PC-9 (cell line): Measurements from ENCODE around the gene GSPT1. TPM values are rescaled to one million over a fixed set of nuclear protein-coding genes. Genes with fewer than 3 reads are reported as not detected.

Source experiments
- BruUV-seq: library from RNA; stranded (reverse); fragments of 400-500 nt; replicated peaks from 2 replicates; lab custom pipeline; 2021; lab: Mats Ljungman, UMichigan
- CTCF ChIA-PET: fragments of 300-600 bp; sonication (Branson Sonifier 250); formaldehyde crosslinking; loops from one replicate; lab custom pipeline; 2022; ENCODE audit warnings: antibody characterized with exemption; lab: Charles Lee
- POLR2A ChIA-PET: fragments of 300-600 bp; sonication (Branson Sonifier 250); formaldehyde crosslinking; loops from one replicate; lab custom pipeline; 2022; ENCODE audit warnings: antibody characterized with exemption; ENCODE audit not compliant: unreplicated experiment; lab: Charles Lee
- DNase-seq, 2 experiments: peaks; one replicate each; pipeline versions ENCODE4 v3.0.0 to v3.0.0-alpha.2; 2015 to 2022; ENCODE audit warnings: mixed read lengths in 1 of 2
- H2AFZ ChIP-seq: fragments of 200-600 bp; sonication (generic); 2 replicates; pipeline ENCODE4 v1.8.1; 2017; ENCODE audit warnings: antibody characterized with exemption
- H3F3A ChIP-seq: fragments of 200-600 bp; sonication (generic); 2 replicates; pipeline ENCODE4 v1.8.1; 2017; ENCODE audit warnings: antibody characterized with exemption, mild to moderate bottlenecking, low read depth; ENCODE audit not compliant: insufficient read depth
- H3K27ac ChIP-seq: fragments of 200-600 bp; sonication (generic); 2 replicates; pipeline ENCODE4 v1.6.1; 2016; ENCODE audit warnings: mixed run types
- H3K27me3 ChIP-seq: fragments of 200-600 bp; sonication (generic); 2 replicates; pipeline ENCODE4 v1.6.1; 2016; ENCODE audit warnings: low read depth, mixed run types; ENCODE audit not compliant: insufficient read depth
- H3K36me3 ChIP-seq: fragments of 200-600 bp; sonication (generic); 2 replicates; pipeline ENCODE4 v1.6.1; 2016; ENCODE audit warnings: low read depth, mixed run types
- H3K4me1 ChIP-seq: fragments of 200-600 bp; sonication (generic); replicated peaks from 2 replicates; pipeline ENCODE4 v1.6.1; 2016; ENCODE audit warnings: mixed run types; ENCODE audit not compliant: insufficient read depth
- H3K4me2 ChIP-seq: fragments of 200-600 bp; sonication (generic); 2 replicates; pipeline ENCODE4 v1.6.1; 2017; ENCODE audit warnings: mixed run types
- H3K4me3 ChIP-seq: fragments of 200-600 bp; sonication (generic); 2 replicates; pipeline ENCODE4 v1.6.1; 2016; ENCODE audit warnings: mixed run types
- H3K79me2 ChIP-seq: fragments of 200-600 bp; sonication (generic); 2 replicates; pipeline ENCODE4 v1.6.1; 2017; ENCODE audit warnings: low read depth, mixed run types
- H3K9me2 ChIP-seq: fragments of 200-600 bp; sonication (generic); 2 replicates; pipeline ENCODE4 v1.8.1; 2017; ENCODE audit warnings: mild to moderate bottlenecking; ENCODE audit not compliant: insufficient read depth
- H3K9me3 ChIP-seq: fragments of 200-600 bp; sonication (generic); 2 replicates; pipeline ENCODE4 v1.8.1; 2016; ENCODE audit warnings: low read depth; ENCODE audit not compliant: insufficient read depth
- H4K20me1 ChIP-seq: fragments of 200-600 bp; sonication (generic); 2 replicates; pipeline ENCODE4 v1.8.1; 2017; ENCODE audit not compliant: insufficient read depth
- EZH2 ChIP-seq: fragments of 200-600 bp; sonication (generic); IDR thresholded peaks from 2 replicates; pipeline ENCODE4 v1.8.0; 2017; ENCODE audit warnings: antibody characterized with exemption, low read depth
- intact Hi-C: fragments of 100-400 bp; cut with micrococcal nuclease; formaldehyde crosslinking; loops from one replicate; pipeline ENCODE4 v1.10.0; 2022; ENCODE audit not compliant: unreplicated experiment
- total RNA-seq: library from RNA; stranded (reverse); gene quantifications from 2 replicates; pipeline ENCODE4 v1.2.3, GENCODE V29; 2021
- TF ChIP-seq, protein P1 (sequence below): fragments of 200-600 bp; sonication (generic); conservative IDR thresholded peaks from 2 replicates; pipeline ENCODE4 v1.6.1; 2017; ENCODE audit warnings: mixed run types, antibody characterized with exemption, mild to moderate bottlenecking, moderate library complexity

Gene GSPT1
- total RNA-seq, 1 experiment from 2014 or later: 161 TPM

- no peak for DNase-seq
- Histone ChIP-seq H3K4me2 (no peak overlapping the region), H3K36me3 (peaks cover 67% of the 10 kb centered on the region), H2AFZ (no peak overlapping the region), H3K79me2 (peaks cover 41% of the 10 kb centered on the region), H4K20me1 (peaks cover 61% of the 10 kb centered on the region), H3K9me2 (no peaks in the 10 kb centered on the region), H3F3A (peaks cover 41% of the 10 kb centered on the region), H3K9me3 (no peaks in the 10 kb centered on the region), H3K4me1 (peaks cover 2% of the 10 kb centered on the region), H3K27me3 (no peaks in the 10 kb centered on the region), H3K27ac (no peak overlapping the region), H3K4me3 (no peak overlapping the region)
- no peak for TF ChIP-seq EZH2
- TF ChIP-seq, protein P1, sequence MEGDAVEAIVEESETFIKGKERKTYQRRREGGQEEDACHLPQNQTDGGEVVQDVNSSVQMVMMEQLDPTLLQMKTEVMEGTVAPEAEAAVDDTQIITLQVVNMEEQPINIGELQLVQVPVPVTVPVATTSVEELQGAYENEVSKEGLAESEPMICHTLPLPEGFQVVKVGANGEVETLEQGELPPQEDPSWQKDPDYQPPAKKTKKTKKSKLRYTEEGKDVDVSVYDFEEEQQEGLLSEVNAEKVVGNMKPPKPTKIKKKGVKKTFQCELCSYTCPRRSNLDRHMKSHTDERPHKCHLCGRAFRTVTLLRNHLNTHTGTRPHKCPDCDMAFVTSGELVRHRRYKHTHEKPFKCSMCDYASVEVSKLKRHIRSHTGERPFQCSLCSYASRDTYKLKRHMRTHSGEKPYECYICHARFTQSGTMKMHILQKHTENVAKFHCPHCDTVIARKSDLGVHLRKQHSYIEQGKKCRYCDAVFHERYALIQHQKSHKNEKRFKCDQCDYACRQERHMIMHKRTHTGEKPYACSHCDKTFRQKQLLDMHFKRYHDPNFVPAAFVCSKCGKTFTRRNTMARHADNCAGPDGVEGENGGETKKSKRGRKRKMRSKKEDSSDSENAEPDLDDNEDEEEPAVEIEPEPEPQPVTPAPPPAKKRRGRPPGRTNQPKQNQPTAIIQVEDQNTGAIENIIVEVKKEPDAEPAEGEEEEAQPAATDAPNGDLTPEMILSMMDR: no peak
- intact Hi-C loops: no loop called here
- no TSS peak for BruUV-seq
- POLR2A ChIA-PET: interaction anchor here (0.6 to 0.7 kb wide), 2 partner anchors 29 to 40 kb away, joined by 18 to 39 read pairs; no protein-coding TSS in a partner anchor
- CTCF ChIA-PET: interaction anchor here (0.6 kb wide), 1 partner anchor 66 kb away, joined by 3 read pairs; no protein-coding TSS in a partner anchor
Observed at GRCh38 chr16:11843861-11844260, 71.9 kb downstream of the GSPT1 start.

DNA sequence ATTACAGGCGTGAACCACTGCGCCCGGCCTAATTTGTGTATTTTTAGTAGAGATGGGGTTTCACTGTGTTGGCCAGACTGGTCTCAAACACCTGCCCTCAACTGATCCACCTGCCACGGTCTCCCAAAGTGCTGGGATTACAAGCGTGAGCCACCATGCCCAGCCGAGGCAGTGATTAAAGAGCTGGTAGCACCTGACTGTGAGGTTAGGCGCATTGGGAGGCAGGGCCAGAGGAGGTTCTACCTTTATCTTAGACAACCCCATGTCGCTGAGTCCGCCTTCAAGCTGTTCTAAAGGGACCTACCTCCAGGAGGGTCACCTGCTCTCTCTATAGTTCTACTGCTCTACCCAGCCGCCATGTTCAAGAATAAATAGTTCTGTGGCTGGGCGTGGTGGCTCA lies 72.5 kb downstream of the GSPT1 start:
- CTCF ChIA-PET: interaction anchor here (0.6 kb wide), 1 partner anchor 65 kb away, joined by 3 read pairs; no protein-coding TSS in a partner anchor
- Histone ChIP-seq H3K4me3 (no peak overlapping the region), H4K20me1 (peaks cover 61% of the 10 kb centered on the region), H3K9me3 (no peaks in the 10 kb centered on the region), H3K4me1 (no peaks in the 10 kb centered on the region), H2AFZ (no peak overlapping the region), H3K36me3 (peaks cover 64% of the 10 kb centered on the region), H3K9me2 (no peaks in the 10 kb centered on the region), H3K79me2 (peaks cover 35% of the 10 kb centered on the region), H3K27me3 (no peaks in the 10 kb centered on the region), H3F3A (peaks cover 44% of the 10 kb centered on the region), H3K27ac (no peak overlapping the region), H3K4me2 (no peak overlapping the region)
- BruUV-seq: no TSS peak
- intact Hi-C loops: no loop called here
- no peak for TF ChIP-seq EZH2
- TF ChIP-seq, protein P1: no peak
- POLR2A ChIA-PET: interaction anchor here (0.7 kb wide), 1 partner anchor 30 kb away, joined by 39 read pairs; no protein-coding TSS in a partner anchor
- no peak for DNase-seq

GRCh38 chr16:11841026-11841425 lies 74.7 kb downstream of the GSPT1 start:
- no peak overlapping the region for H3K4me3 ChIP-seq
- H3K27ac ChIP-seq: no peak overlapping the region
- no peak overlapping the region for H2AFZ ChIP-seq
- no TSS peak for BruUV-seq
- no peak overlapping the region for H3K4me2 ChIP-seq
- intact Hi-C loops: no loop called here
- peaks cover 50% of the 10 kb centered on the region; the same call in 1 of the 2 replicates for H3F3A ChIP-seq
- no peak for DNase-seq
- H3K79me2 ChIP-seq: peaks cover 13% of the 10 kb centered on the region; the same call in 1 of the 2 replicates
- peaks cover 68% of the 10 kb centered on the region for H4K20me1 ChIP-seq
- POLR2A ChIA-PET: interaction anchor here (0.6 to 0.7 kb wide), 2 partner anchors 16 to 24 kb away, joined by 10 to 14 read pairs; no protein-coding TSS in a partner anchor
- TF ChIP-seq, protein P1: no peak
- no peak for TF ChIP-seq EZH2
- H3K4me1 ChIP-seq: no peaks in the 10 kb centered on the region
- H3K27me3 ChIP-seq: no peaks in the 10 kb centered on the region
- CTCF ChIA-PET: interaction anchor here (1.1 kb wide), 1 partner anchor 103 kb away, joined by 3 read pairs; no protein-coding TSS in a partner anchor
- peaks cover 59% of the 10 kb centered on the region for H3K36me3 ChIP-seq
- H3K9me3 ChIP-seq: no peaks in the 10 kb centered on the region
- no peaks in the 10 kb centered on the region for H3K9me2 ChIP-seq
